OCI-LY7 (cell line): Measurements from ENCODE around the gene MTG2. TPM values are rescaled to one million over a fixed set of nuclear protein-coding genes. Genes with fewer than 3 reads are reported as not detected.

Source experiments
- BruUV-seq: library from RNA; stranded (reverse); fragments of 400-500 nt; replicated peaks from 2 replicates; lab custom pipeline; 2021; lab: Mats Ljungman, UMichigan
- CTCF ChIA-PET: fragments of 300-600 bp; sonication (Branson Sonifier 250); formaldehyde crosslinking; loops from one replicate; lab custom pipeline; 2022; ENCODE audit warnings: antibody characterized with exemption; ENCODE audit not compliant: unreplicated experiment; lab: Charles Lee
- POLR2A ChIA-PET: fragments of 300-600 bp; sonication (Branson Sonifier 250); formaldehyde crosslinking; loops from one replicate; lab custom pipeline; 2022; ENCODE audit warnings: antibody characterized with exemption; lab: Charles Lee
- DNase-seq: peaks from one replicate; pipeline ENCODE4 v3.0.0-alpha.2; 2015; ENCODE audit warnings: low spot score
- H2AFZ ChIP-seq: fragments of 200-600 bp; sonication (generic), shearing (Covaris generic); 2 replicates; pipeline ENCODE4 v1.6.1; 2014; ENCODE audit warnings: mild to moderate bottlenecking, antibody characterized with exemption, low read length, moderate library complexity
- H3K27ac ChIP-seq: fragments of 200-600 bp; sonication (generic); 2 replicates; pipeline ENCODE4 v1.5.1; 2014; ENCODE audit warnings: mixed run types, low read depth, mild to moderate bottlenecking, moderate library complexity, low read length, inconsistent platforms; ENCODE audit not compliant: poor library complexity, severe bottlenecking
- H3K36me3 ChIP-seq: fragments of 200-600 bp; sonication (generic); 2 replicates; pipeline ENCODE4 v1.6.1; 2014; ENCODE audit warnings: mild to moderate bottlenecking, antibody characterized with exemption, low read length, moderate library complexity, mixed read lengths; ENCODE audit not compliant: insufficient read depth
- H3K4me1 ChIP-seq: fragments of 200-600 bp; sonication (generic); 2 replicates; pipeline ENCODE4 v1.5.1; 2014; ENCODE audit warnings: mild to moderate bottlenecking, low read length; ENCODE audit not compliant: insufficient read depth, poor library complexity, severe bottlenecking
- H3K4me2 ChIP-seq: fragments of 200-600 bp; sonication (generic); 2 replicates; pipeline ENCODE4 v1.6.1; 2014; ENCODE audit warnings: mild to moderate bottlenecking, low read length
- H3K4me3 ChIP-seq: fragments of 200-600 bp; sonication (generic); 2 replicates; pipeline ENCODE4 v1.5.1; 2014; ENCODE audit warnings: mild to moderate bottlenecking, low read depth, low read length; ENCODE audit not compliant: poor library complexity, severe bottlenecking
- H3K79me2 ChIP-seq: fragments of 200-600 bp; sonication (generic); 2 replicates; pipeline ENCODE4 v1.6.1; 2016; ENCODE audit warnings: low read depth, mild to moderate bottlenecking, low read length, moderate library complexity, mixed read lengths; ENCODE audit not compliant: insufficient read depth
- H3K9me2 ChIP-seq: fragments of 200-600 bp; sonication (generic); 2 replicates; pipeline ENCODE4 v1.6.1; 2016; ENCODE audit warnings: mild to moderate bottlenecking, low read length, mixed read lengths; ENCODE audit not compliant: insufficient read depth
- H3K9me3 ChIP-seq: fragments of 200-600 bp; sonication (generic); 2 replicates; pipeline ENCODE4 v1.6.1; 2014; ENCODE audit warnings: mild to moderate bottlenecking, mixed run types, low read length, mixed read lengths
- H4K20me1 ChIP-seq: fragments of 200-600 bp; sonication (generic); 2 replicates; pipeline ENCODE4 v1.6.1; 2014; ENCODE audit warnings: mild to moderate bottlenecking, antibody characterized with exemption, low read length, moderate library complexity, mixed read lengths; ENCODE audit not compliant: insufficient read depth
- EZH2phosphoT487 ChIP-seq: fragments of 200-600 bp; sonication (generic); IDR thresholded peaks from 2 replicates; pipeline ENCODE4 v1.6.1; 2018; ENCODE audit warnings: low read depth, borderline replicate concordance, mild to moderate bottlenecking, mixed run types, antibody characterized with exemption, low read length, moderate library complexity, mixed read lengths
- intact Hi-C: fragments of 100-400 bp; cut with micrococcal nuclease; formaldehyde crosslinking; loops from one replicate; pipeline ENCODE4 v1.10.0; 2022; ENCODE audit not compliant: unreplicated experiment
- total RNA-seq, 2 experiments: library from RNA; depleted of rRNA in 1 of 2; stranded (reverse); fragments of >200 nt in 1 of 2; shearing (Covaris generic) in 1 of 2; gene quantifications; 2 replicates each; pipeline ENCODE4 v1.2.3, GENCODE V29; 2014 to 2022
- TF ChIP-seq, protein P1 (sequence below): fragments of 200-600 bp; sonication (generic); conservative IDR thresholded peaks from 2 replicates; pipeline ENCODE4 v1.5.1; 2014; ENCODE audit warnings: mild to moderate bottlenecking, antibody characterized with exemption, low read length, moderate library complexity, mixed read lengths

The MTG2 gene
- total RNA-seq, 2 experiments from 2014 or later: 24.1 to 37.5 TPM

DNA sequence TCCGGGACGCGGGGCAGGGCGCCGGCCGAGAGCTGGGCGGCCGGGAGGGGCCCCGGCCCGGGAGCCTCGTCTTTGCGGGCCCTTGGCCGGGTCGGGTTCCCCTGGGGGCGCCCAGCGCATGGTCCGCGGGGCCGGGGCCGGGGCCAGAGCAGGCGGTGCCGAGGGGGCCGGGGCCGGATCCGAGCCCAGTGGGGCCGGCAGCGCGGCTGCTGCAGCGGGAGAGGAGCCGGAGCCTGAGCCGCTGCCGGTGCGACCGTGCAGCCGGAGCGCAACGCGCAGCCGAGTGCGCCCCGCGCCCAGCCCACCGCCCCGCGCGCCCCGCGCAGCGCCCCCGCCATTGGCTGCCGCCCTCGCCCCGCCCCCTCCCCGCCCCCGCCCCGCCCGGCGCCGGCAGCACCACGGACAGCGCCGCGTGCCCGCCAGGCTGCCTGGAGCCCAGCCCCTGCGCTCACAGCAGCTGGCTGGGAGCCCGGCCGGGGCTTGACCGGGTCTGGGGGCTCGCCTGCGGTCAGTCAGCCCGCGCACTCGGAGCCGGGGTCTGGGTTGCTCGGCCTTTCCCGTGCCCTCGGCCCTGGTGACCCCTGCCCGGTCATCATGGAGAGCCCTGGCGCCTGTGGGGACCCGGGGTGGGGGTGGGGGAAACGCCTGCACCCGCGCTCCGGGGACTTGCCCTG, 37.3 kb downstream of the MTG2 start, which contains the start of gene HRH3:
Gene HRH3 (minus strand): TSS at position 287 of the 674 bp plus-strand sequence. CDS start 308 bp downstream, outside the sequence.
- DNase-seq: peak; percentile 56
- H3K9me3 ChIP-seq: no peaks in the 10 kb centered on the region
- H3K9me2 ChIP-seq: no peaks in the 10 kb centered on the region
- intact Hi-C loops: no loop called here
- TF ChIP-seq EZH2phosphoT487: no peak
- TF ChIP-seq, protein P1, sequence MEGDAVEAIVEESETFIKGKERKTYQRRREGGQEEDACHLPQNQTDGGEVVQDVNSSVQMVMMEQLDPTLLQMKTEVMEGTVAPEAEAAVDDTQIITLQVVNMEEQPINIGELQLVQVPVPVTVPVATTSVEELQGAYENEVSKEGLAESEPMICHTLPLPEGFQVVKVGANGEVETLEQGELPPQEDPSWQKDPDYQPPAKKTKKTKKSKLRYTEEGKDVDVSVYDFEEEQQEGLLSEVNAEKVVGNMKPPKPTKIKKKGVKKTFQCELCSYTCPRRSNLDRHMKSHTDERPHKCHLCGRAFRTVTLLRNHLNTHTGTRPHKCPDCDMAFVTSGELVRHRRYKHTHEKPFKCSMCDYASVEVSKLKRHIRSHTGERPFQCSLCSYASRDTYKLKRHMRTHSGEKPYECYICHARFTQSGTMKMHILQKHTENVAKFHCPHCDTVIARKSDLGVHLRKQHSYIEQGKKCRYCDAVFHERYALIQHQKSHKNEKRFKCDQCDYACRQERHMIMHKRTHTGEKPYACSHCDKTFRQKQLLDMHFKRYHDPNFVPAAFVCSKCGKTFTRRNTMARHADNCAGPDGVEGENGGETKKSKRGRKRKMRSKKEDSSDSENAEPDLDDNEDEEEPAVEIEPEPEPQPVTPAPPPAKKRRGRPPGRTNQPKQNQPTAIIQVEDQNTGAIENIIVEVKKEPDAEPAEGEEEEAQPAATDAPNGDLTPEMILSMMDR: no peak
- H3K4me1 ChIP-seq: peaks cover 23% of the 10 kb centered on the region
- BruUV-seq: no TSS peak
- ChIA-PET POLR2A (no interaction called here), CTCF (no interaction called here)
- H3K79me2 ChIP-seq: no peaks in the 10 kb centered on the region
- H3K36me3 ChIP-seq: no peaks in the 10 kb centered on the region
- H3K4me3 ChIP-seq: no peak within 1 kb of the TSS
- H3K4me2 ChIP-seq: peak within 1 kb of the TSS; percentile 21; the same call in 1 of the 2 replicates
- no peak within 1 kb of the TSS for H2AFZ ChIP-seq
- H4K20me1 ChIP-seq: no peaks in the 10 kb centered on the region
- H3K27ac ChIP-seq: no peak within 1 kb of the TSS

DNA sequence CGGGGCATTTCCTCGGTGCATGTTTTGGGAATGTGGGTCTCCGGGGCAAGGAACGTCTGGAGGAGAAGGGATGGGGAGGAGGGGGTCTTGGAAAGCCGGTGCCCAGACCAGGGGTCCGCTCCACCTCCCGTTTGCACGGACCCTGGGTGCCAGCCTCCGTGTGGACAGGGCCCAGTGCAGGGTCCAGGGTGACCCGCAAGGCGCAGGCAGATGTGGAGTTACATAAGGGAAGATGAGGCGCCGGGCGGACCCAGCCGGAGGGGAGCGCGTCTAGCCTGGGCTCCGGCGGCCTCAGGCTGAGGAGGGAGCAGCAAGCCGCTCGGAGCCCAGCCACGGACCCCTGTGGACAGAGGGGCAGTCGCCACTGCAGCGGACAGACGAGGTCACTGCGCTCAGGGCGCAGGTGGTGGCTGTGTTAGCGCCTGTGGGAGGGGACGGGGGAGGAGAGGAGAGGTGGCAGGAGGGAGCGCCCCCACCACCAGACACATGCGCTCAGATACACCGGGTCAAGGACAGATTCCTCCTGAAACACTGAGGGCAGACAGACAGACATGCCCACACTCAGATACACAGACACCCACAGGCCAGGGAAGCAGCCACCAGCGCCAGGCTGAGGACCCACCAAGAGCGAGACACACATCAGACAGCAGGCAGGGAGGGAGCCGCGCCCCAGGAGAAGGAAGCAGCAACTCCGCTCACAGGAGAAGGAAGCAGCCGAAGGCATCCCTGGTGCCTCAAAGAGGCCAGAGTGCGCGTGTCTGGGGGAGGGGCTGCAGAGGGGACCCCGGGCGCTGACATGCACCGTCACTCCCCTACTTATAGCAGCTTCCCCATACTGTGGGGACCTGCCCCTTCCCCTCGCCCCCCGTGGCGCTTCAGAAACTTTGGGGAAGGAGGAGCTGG, 38.1 kb downstream of the MTG2 start:
- intact Hi-C loops: no loop called here
- ChIA-PET POLR2A (no interaction called here), CTCF (no interaction called here)
- 0 out of 2 replicates have a peak overlapping the region, but pooled peaks have one; percentile 21 for H3K4me2 ChIP-seq
- no peaks in the 10 kb centered on the region for H3K36me3 ChIP-seq
- H4K20me1 ChIP-seq: no peaks in the 10 kb centered on the region
- H3K9me3 ChIP-seq: no peaks in the 10 kb centered on the region
- H2AFZ ChIP-seq: no peak overlapping the region
- H3K27ac ChIP-seq: no peak overlapping the region
- DNase-seq: no peak
- H3K4me3 ChIP-seq: no peak overlapping the region
- no TSS peak for BruUV-seq
- TF ChIP-seq, protein P1: no peak
- no peak for TF ChIP-seq EZH2phosphoT487
- no peaks in the 10 kb centered on the region for H3K79me2 ChIP-seq
- no peaks in the 10 kb centered on the region for H3K9me2 ChIP-seq
- peaks cover 16% of the 10 kb centered on the region for H3K4me1 ChIP-seq
